ENCODE data around the gene ZNF211.
A peak's percentile ranks its signal among the peaks of the same experiment; 100 is the strongest.

The ZNF211 gene

DNA sequence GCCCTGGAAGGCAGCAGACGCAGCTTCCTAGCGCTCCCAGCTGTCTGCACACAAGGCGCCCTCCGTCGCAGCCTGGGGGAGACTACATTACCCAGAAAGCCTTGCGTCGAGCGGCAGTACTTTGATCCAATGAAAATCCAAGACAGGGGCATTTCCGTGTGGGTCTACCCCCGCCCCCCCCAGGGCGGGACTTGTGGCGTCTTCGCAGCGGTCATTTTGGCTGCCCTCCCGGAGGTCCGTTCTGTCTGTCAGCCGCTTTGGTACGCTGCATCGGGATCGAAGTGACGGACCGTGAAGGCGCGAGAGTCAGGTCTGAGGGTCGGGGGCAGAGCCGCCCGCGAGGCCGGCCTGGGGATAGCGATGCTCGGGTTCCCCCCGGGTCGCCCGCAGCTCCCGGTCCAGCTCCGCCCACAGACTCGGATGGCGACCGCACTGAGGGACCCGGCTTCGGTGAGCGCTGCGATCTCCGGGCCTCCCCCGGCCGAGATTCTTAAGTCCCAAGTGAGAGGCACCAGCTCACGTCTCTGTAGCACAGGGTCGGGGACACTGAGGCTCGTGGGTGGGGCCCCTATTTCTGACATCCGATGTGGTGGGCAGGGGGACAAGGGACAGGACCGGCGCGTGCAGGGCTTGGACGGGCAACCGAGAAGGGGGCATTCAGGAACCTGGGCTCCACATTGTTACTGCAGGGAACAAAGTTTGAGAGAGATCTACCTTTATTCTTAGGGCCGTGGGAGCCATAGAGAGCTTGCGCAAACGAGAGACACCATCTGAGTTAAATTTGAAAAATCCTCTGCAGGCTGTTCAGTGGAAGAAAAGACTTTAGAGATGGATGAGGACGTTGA lies at the start of gene ZNF211:
TSS of gene ZNF211 (plus strand) at position 182 of the 845 bp plus-strand sequence. CDS start at position 361, 179 bp downstream.
- peak; percentile 90 to 96 for DNase-seq

DNA sequence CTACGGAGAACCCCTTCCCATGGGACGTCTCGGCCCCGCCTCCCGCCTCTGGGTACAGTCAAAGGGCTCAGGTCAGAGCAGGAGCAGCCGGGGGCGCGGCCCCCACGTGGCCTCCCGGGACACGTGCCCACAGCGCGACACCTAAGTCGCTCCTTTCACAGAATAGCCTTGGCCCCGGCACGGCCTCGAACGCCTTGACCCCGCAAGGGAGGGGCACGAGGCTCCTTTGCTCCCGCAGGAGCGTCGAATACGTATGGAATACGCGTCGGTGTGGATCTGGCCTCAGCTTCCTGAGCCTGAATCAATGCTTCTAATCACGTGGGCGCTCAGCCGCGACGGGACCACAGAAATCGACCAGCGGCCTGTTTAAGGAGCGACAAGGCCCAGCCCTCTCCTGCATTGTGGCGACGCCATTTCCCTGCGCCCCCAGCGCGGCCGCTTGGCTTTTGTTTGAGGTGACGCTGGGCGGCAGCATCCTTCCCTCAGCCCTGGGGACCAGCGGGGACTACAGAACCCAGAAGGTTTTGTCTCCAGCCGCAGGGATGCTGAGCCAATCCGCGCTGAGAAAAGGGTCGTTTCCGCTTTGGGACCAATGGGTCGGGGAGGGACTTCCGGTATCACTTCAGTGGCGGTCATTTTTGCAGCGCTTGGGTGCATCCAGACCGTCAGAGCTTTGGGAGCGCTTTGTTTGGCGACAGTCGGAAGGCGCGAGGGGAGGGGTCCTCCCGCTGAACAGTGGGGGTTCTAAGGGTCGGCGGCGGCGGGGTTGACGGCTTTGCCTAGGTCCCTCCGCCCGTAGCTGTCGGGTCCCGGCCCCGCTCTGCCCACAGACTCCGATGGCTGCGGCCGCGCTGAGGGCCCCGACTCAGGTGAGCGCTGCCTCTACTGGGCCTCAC lies 49.2 kb upstream of the ZNF211 start, which contains the start of gene ZIK1:
TSS of gene ZIK1 (plus strand) at position 625 of the 896 bp plus-strand sequence. CDS start at position 837, 212 bp downstream.
- DNase-seq: peak; percentile 92 to 97

DNA sequence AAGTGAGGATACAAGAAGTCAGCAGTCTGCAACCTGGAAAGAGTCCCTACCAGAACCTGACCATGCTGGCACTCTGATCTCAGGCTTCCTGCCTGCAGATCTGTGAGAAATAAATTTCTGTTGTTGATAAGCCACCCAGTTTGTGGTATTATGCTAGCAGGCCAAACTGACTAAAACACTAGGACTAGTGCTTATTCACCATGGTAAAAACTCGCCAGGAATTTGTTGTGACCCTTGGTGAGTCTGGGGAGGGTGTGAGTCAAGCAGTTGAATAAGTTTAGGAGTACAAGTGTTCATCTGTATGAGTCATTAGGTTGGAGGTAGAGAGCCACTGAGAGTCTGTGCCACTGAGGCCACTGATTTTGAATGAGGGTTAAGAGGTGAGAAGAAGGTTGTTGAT lies 45.4 kb upstream of the ZNF211 start:
- no peak for DNase-seq

DNA sequence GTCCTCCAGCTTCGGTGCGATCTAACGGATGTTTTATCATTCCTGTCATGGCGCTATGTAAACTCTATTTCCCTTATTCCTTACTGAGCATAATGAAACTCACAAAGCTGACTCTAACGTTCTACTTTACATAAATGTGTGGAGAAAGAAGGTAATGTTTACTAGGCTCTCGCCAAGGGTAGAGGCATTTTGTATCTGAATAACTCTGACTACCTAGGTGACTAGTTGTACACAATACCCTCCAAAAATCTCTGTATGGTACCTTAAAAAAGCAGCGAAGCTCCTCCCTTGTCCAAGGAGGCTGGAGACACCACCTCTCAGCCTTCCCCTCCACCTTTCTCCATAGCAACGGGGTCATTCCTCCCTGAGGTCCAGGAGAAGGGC lies 33.6 kb upstream of the ZNF211 start:
- no peak for DNase-seq

DNA sequence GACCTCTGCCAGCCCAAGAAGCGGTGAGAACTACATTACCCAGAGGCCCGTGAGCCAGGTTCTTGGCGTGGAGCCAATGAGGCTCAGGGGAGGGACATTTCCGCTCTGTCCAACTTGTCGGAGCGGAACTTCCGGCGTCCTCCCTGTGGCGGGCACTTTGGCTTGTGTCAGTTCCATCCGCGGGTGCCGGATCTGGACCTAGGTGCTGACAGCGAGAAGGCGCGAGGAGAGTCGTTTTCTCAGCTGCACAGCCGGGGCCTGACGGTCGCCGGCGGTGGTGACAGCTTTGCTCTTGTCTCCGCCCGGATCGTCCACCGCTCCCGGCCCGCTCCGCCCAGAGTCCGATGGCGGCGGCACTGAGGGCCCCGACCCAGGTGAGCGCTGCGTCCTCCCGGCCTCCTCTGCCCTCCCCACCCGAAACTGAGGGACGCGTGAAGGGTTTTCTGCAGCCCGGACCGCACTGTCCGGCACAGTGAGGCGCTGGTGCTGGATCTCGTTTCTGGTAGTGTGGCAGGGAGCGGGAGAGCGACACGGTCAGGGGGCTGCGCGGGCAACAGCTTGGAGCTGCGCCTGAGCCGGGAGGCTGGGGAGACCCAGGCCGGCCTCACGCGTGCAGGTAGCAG lies 33.1 kb upstream of the ZNF211 start, which contains the start of gene ZNF530:
TSS of gene ZNF530 (plus strand) at position 125 of the 623 bp plus-strand sequence. CDS start 4,461 bp downstream, outside the sequence.
- DNase-seq: peak; percentile 80 to 94

DNA sequence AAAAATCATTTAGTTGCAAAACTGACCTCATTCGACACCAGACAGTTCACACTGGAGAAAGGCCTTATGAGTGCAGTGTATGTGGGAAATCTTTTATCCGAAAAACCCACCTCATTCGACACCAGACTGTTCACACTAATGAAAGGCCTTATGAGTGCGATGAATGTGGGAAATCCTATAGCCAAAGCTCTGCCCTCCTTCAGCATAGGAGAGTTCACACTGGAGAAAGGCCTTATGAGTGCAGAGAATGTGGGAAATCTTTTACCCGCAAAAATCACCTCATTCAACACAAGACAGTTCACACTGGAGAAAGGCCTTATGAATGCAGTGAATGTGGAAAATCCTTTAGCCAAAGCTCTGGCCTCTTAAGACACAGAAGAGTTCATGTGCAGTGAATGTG lies 26.0 kb upstream of the ZNF211 start:
- no peak for DNase-seq

DNA sequence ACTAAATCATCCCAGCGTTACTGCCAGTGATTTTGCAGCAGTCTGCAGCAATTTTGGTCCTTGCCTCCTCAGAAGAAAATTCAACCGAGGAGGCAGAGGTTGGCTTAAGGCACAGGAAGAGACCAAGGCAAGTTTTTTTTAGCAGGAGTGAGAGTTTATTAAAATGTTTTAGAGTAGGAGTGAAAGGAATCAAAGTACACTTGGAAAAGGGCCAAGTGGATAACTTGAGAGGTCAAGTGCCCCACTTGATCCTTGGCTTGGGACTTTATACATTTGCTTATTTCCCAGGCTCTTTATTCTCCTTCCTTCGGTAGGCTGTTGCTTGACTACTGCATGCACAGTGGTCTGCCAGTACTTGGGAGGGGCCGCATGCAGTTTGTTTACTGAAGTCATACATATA lies 21.9 kb upstream of the ZNF211 start:
- no peak for DNase-seq

DNA sequence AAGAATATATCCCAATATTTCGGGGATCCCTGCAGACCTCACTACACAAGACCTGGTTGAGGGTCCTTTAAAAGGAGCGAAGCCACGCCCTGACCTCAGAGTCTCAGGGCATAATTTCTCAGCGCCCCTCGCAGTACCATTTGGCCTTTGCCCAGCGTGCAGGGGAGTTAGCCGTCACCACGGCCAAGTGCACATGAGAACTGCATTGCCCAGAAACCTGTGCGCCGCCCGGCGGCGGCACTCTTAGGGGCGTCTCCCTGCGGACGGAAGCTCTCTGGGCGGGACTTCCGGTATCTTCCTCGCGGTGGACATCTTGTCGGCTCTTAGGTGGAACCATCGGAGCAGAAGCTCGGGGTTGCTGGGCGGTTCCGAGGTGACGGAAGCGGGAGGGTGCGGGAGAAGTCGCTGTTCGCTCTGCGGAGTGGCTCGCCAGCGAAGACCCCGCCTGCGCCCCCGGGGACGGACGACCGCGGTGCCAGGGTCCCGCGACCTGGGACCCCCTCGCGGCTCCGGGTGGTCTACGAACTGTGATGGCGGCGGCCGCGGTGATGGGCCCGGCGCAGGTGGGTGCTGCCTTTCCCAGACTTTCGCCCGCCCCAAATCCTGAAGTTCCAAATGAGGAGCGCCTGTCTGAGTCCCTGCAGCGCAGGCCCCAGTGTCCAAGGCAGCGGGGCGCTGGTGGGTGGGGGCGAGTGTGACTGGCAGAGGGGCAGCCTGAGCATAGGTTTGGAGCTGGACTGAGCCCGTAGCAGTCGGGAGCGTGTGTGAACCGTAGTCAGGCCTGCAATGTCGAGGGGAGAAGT lies 18.8 kb upstream of the ZNF211 start, which contains the start of gene ZNF134:
TSS of gene ZNF134 (plus strand) at position 302 of the 803 bp plus-strand sequence. CDS start 5,227 bp downstream, outside the sequence.
- peak; percentile 77 to 95 for DNase-seq

DNA sequence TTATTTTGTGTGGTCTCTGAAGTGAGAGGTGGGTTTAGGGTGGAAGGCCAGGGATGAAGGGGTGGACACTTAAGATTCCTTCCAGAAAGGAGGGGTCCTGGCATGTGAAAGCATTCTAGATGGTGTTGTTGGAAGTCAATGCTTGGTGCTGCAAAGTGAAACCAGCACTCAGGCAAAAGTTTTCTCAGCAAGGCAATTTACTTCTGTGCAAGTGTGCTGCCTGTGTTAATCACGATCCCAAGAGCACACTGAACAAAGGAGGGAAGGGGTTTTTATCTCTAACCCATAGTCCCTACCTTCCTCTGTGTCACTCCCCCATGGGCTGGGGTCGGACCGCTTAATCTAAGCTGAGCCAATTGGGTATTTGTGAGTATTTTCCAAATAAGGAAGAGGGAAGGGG lies 17.6 kb upstream of the ZNF211 start:
- no peak for DNase-seq

DNA sequence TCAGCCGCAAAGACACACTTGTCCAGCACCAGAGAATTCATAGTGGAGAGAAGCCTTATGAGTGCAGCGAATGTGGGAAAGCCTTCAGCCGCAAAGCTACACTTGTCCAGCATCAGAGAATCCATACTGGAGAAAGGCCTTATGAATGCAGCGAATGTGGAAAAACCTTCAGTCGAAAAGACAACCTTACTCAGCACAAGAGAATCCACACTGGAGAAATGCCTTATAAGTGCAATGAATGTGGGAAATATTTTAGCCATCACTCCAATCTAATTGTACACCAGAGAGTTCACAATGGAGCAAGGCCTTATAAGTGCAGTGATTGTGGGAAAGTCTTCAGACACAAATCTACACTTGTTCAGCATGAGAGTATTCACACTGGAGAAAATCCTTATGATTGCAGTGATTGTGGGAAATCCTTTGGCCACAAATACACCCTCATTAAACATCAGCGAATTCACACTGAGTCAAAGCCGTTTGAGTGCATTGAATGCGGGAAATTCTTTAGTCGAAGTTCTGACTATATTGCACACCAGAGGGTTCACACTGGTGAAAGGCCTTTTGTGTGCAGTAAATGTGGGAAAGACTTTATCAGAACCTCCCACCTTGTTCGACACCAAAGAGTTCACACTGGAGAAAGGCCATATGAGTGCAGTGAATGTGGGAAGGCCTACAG lies 12.2 kb upstream of the ZNF211 start:
- no peak for DNase-seq

DNA sequence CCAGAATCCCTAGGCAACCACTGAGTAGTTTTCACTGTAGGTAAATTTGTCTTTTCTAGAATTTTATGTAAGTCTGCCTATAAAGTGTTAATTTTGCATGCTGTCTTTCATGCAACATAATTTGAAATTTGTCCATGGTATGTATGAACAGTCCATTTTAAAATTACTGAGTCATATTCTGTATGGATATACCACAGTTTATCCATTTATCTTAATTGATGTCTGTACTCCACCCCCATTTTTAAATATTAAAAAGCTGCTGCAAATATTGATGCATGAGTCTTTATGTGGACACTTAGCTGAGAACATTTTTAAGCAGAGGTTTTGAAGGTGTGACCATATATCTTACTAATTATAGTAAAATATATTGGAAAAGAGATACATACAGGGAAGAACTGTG lies 9.9 kb upstream of the ZNF211 start:
- DNase-seq: no peak

DNA sequence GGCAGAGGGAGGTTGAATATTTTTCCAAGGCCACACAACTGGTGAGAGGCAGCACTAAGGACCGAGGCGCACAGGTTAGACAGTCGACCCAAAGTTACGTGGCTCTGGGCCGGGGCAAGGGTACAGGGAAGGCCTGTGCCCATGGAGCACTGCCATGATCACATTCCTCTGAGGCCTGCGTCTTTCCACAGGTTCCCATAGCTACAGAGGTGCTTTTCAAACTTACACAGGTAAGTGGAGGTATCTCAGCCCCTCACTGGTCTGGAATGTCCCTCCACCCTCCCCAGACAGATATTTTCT lies 814 bp downstream of the ZNF211 start:
- DNase-seq: no peak

DNA sequence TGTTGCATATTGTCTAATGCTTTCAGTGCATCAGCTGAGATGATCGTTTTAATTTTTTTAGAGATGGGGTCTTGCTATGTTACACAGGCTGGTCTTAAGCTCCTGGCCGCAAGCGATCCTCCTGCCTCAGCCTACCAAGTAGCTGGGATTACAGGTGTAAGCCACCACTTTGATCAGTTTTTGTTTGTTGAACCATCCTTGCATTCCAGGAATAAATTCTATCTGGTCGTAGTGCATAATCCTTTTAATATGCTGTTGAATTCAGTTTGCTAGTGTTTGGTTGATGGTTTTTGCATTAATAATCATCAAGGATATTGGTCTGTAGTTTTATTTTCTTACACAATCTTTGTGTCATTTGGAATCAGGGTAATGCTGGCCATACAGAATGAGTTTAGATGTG lies 4.4 kb downstream of the ZNF211 start:
- no peak for DNase-seq

DNA sequence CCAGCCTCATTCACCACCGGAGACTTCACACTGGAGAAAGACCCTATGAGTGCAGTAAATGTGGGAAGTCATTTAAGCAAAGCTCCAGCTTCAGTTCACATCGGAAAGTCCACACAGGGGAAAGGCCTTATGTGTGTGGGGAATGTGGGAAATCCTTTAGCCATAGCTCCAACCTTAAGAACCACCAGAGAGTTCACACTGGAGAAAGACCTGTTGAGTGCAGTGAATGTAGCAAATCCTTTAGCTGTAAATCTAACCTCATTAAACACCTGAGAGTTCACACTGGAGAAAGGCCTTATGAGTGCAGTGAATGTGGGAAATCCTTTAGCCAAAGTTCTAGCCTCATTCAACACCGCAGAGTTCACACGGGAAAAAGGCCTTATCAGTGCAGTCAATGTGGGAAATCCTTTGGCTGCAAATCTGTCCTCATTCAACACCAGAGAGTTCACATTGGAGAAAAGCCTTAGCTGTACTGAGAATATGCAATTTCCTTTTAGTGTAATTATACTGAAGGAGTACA lies 8.8 kb downstream of the ZNF211 start:
- DNase-seq: no peak

DNA sequence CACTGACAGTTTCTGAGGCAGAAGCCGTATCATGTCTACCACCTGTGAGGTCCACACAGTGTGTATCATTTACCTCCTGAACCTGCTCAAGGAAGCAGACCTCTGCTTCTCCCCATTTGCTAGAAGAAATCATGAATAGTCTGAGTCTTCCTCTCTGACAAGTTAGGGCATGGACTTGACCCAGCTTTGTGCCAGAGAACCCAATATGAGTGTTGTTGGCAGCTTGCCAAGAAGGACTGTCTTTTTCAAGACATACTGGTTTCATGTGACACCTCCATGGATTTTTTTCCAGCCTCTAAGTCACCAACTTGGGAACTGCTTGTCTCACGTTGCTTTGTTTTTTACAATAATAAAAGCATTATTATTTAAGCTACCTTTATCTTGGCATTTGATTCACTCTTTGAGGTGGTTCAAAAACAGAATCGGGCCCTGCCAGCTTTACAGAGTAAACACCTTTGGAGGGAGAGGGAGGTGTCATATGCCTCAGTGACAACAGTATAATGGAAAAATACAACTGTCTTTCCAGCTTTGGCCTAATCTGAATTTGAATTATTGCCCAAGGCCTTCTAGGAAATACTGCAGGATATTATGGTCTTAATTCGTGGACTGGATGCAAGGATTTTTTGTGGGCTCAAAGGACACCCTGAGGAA lies 9.6 kb downstream of the ZNF211 start:
- DNase-seq: no peak

DNA sequence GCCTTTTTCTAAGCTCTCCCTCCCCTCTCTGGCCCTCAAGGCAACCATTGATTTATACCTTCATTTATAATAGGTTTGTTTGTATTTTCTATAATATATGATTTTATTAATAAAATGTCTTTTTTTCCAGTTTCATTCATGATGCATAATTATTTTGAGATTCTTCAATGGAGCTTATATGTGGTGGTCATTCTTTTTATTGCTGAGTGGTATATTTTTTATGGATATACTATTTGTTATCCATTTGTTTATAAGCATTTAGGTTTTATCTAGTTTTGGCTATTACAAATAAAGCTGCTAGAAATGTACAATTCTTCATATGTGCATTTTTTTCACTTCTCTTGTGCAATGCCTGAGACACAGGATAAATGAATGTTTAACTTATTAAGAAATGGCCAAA lies 10.8 kb downstream of the ZNF211 start:
- DNase-seq: no peak

DNA sequence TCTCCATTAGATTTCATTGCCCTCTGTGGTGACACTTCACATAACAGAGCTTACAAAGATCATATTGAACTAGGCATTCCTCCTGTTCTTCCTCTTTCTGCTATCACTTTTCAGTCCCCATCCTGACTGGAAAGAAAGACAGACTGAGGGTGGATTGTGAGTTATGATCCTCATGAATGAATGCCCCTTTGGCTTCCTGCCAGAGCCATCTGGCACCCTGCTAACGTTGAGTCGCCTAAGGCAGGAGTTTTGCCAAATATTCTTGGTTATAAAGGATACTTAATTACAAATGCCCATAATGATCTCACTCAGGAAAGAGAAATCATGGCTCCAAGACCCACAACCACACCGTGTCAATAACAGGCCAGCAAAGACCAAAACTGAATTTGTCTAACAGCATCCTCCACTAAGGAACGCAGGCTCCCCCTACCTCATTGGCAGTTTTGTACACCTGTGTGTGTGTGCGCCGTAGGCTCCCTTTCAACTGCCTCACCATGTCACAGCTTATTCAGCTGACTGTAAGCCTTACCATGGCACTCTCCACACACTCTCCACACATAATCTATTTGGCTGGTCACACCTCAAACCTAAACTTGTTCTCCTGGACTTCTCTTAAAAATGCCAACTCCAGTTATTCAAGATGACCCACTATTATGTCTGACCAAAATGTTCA lies 15.5 kb downstream of the ZNF211 start:
- DNase-seq: no peak

DNA sequence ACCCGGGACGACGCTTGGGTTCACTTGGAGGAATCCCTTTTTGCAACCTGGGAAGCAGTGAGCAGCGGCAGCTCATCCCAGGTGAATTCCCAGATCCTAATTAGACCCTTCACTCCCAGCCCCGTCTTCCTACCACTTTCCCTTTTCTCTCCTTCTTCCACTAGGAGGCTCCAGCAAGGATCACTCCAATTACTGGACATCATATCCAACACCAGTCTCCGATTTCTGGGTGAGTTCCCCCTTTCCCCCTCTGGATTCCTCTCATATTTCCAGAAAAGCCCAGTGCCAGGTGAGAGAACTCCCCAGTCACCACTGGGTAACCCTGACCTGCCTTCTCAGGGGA lies 18.7 kb downstream of the ZNF211 start:
- DNase-seq: no peak

DNA sequence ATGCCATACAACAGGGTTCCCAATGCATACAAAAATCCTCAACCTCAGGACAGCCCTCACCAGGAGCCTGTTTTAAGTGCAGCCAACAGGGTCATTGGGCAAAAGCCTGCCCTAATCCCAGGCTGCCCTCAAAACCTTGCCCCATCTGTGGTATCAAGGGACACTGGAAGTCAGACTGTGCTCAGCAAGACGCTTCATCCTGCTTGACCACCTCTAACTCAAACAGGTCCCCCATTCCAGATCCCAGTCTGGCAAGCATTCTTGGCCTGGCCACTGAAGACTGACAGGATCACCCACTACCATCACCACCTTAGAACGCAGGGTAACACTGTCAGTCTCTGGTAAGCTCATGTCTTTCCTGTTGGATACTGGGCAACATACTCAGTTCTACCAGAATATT lies 20.7 kb downstream of the ZNF211 start:
- DNase-seq: no peak

DNA sequence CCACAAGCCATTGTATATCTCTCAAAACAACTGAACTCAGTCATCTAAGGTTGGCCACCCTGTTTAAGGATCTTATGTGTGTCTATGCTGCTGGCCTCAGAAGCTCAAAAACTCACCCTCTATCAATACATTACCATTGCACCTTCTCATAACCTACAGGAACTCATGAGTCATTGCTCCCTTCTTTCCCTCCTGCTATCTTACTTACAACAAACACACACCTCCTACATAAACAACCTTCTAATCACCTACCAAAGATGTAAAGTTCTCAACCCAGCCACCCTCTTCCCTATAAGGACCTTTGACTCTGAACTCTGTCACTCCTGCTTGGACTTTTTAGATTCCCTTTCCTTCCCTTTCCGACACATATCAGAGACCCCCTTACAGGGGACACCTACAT lies 22.5 kb downstream of the ZNF211 start:
- DNase-seq: no peak

DNA sequence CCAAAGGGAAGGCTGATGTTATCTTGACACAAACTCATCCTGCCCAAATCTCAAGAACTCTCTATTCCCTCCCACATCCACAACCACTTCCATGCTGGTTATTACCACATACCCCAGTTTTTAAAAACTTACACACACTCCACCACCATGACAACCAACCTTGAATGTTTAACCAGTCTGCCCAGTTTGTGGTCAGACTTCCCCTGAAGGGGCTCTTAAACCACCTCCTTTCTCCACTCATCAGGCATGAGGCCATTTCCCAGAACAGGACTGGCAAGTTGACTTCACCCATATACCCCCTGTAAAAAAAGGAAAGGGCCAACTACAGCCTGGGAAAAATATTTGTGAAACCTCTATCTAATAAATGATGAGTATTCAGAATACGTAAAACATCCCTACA lies 23.4 kb downstream of the ZNF211 start:
- no peak for DNase-seq

Measured in NCI-H526 (cell line).